HepG2 (cell line): ENCODE results near the gene ATP9A. TPM values are rescaled to one million over a fixed set of nuclear protein-coding genes. Genes with fewer than 3 reads are reported as not detected.

Experiments
- CHCHD3 ChIP-seq: sonication (generic); formaldehyde crosslinking; IDR thresholded peaks from 2 replicates; pipeline ENCODE4 v1.8.0; 2022; ENCODE audit warnings: mild to moderate bottlenecking, missing genetic modification reagents, moderate library complexity
- ELF3 ChIP-seq: IDR thresholded peaks from 2 replicates; pipeline ENCODE4 v1.6.1; 2016; ENCODE audit warnings: missing genetic modification reagents, missing compliant biosample characterization
- JARID2 ChIP-seq: sonication (generic); formaldehyde crosslinking; IDR thresholded peaks from 2 replicates; pipeline ENCODE4 v1.8.1; 2023; ENCODE audit warnings: missing genetic modification reagents, inconsistent platforms; ENCODE audit not compliant: insufficient replicate concordance
- KLF13 ChIP-seq: sonication (generic); formaldehyde crosslinking; IDR thresholded peaks from 2 replicates; pipeline ENCODE4 v1.4.0; 2020; ENCODE audit warnings: mild to moderate bottlenecking, missing genetic modification reagents
- MEIS2 ChIP-seq: sonication (generic); formaldehyde crosslinking; IDR thresholded peaks from 2 replicates; pipeline ENCODE4 v1.9.0; 2021; ENCODE audit warnings: mild to moderate bottlenecking, missing genetic modification reagents
- MTA1 ChIP-seq: sonication (generic); formaldehyde crosslinking; IDR thresholded peaks from 2 replicates; pipeline ENCODE4 v1.4.0; 2020; ENCODE audit warnings: missing genetic modification reagents, mild to moderate bottlenecking, borderline replicate concordance
- NCOR1 ChIP-seq: fragments of 200-600 bp; sonication (generic); IDR thresholded peaks from 2 replicates; pipeline ENCODE4 v1.7.0; 2017; ENCODE audit warnings: antibody characterized with exemption, low read length, borderline replicate concordance
- POGZ ChIP-seq: sonication (generic); formaldehyde crosslinking; IDR thresholded peaks from 2 replicates; pipeline ENCODE4 v1.4.0; 2020; ENCODE audit warnings: mild to moderate bottlenecking, missing genetic modification reagents
- RFX3 ChIP-seq: IDR thresholded peaks from 2 replicates; pipeline ENCODE4 v1.6.1; 2016; ENCODE audit warnings: missing biosample characterization, missing genetic modification reagents
- WIZ ChIP-seq: sonication (generic); formaldehyde crosslinking; IDR thresholded peaks from 2 replicates; pipeline ENCODE4 v1.5.1; 2020; ENCODE audit warnings: mild to moderate bottlenecking, missing genetic modification reagents
- ZBTB20 ChIP-seq: sonication (generic); formaldehyde crosslinking; IDR thresholded peaks from 2 replicates; pipeline ENCODE4 v1.8.1; 2023; ENCODE audit warnings: missing genetic modification reagents, low read depth, mild to moderate bottlenecking, borderline replicate concordance
- ZNF292 ChIP-seq: sonication (generic); formaldehyde crosslinking; IDR thresholded peaks from 2 replicates; pipeline ENCODE4 v1.8.1; 2022; ENCODE audit warnings: mild to moderate bottlenecking, low read depth, missing genetic modification reagents, borderline replicate concordance
- ZNF7 ChIP-seq: IDR thresholded peaks from 2 replicates; pipeline ENCODE4 v1.6.1; 2016; ENCODE audit warnings: missing biosample characterization, missing genetic modification reagents
- ZNF792 ChIP-seq: IDR thresholded peaks from 2 replicates; pipeline ENCODE4 v1.6.1; 2016
- polyA plus RNA-seq, 8 experiments: library from polyadenylated mRNA; depleted of rRNA in 3 of 8; stranded (reverse) in 7 of 8; unstranded in 1 of 8; fragments of >200 nt; fragmentation: Illumina TruSeq in 4 of 8; extraction: Trizol in 4 of 8; gene quantifications; 2 replicates each; pipeline versions ENCODE4 v1.2.1 to v1.2.3, GENCODE V29; 2011 to 2016; ENCODE audit warnings: low read depth in 4 of 8, missing spikeins in 1 of 8, mixed read lengths in 1 of 8; ENCODE audit not compliant: insufficient read depth in 1 of 8
- total RNA-seq, 5 experiments: library from RNA; depleted of rRNA; stranded (reverse); fragments of >200 nt; fragmentation: Illumina TruSeq; extraction: Trizol; gene quantifications; 2 replicates each; pipeline ENCODE4 v1.2.3, GENCODE V29; 2016; ENCODE audit warnings: low read depth in 1 of 5
- TF ChIP-seq, protein P1 (sequence below): sonication (generic); formaldehyde crosslinking; IDR thresholded peaks from 2 replicates; pipeline ENCODE4 v1.4.0; 2020; ENCODE audit warnings: missing genetic modification reagents
- TF ChIP-seq, protein P2 (sequence below): conservative IDR thresholded peaks from 2 replicates; pipeline ENCODE4 v1.6.1; 2018; ENCODE audit warnings: missing genetic modification reagents
- TF ChIP-seq, protein P3 (sequence below): sonication (generic); formaldehyde crosslinking; conservative IDR thresholded peaks from 2 replicates; pipeline ENCODE4 v1.4.0; 2020; ENCODE audit warnings: missing genetic modification reagents
- TF ChIP-seq, protein P4 (sequence below), 2 experiments: sonication (generic) in 1 of 2; formaldehyde crosslinking in 1 of 2; IDR thresholded peaks; 2 replicates each; pipeline versions ENCODE4 v1.4.0 to v1.6.1; 2016 to 2020; ENCODE audit warnings: borderline replicate concordance in 1 of 2, low read depth in 1 of 2, mild to moderate bottlenecking in 1 of 2, missing genetic modification reagents in 1 of 2

ATP9A gene
- total and polyA plus RNA-seq, 2 of the 13 experiments (the other 11 are each of a cell fraction or from before 2014, with no cell fraction given) = 11.8 to 18.5 TPM

DNA sequence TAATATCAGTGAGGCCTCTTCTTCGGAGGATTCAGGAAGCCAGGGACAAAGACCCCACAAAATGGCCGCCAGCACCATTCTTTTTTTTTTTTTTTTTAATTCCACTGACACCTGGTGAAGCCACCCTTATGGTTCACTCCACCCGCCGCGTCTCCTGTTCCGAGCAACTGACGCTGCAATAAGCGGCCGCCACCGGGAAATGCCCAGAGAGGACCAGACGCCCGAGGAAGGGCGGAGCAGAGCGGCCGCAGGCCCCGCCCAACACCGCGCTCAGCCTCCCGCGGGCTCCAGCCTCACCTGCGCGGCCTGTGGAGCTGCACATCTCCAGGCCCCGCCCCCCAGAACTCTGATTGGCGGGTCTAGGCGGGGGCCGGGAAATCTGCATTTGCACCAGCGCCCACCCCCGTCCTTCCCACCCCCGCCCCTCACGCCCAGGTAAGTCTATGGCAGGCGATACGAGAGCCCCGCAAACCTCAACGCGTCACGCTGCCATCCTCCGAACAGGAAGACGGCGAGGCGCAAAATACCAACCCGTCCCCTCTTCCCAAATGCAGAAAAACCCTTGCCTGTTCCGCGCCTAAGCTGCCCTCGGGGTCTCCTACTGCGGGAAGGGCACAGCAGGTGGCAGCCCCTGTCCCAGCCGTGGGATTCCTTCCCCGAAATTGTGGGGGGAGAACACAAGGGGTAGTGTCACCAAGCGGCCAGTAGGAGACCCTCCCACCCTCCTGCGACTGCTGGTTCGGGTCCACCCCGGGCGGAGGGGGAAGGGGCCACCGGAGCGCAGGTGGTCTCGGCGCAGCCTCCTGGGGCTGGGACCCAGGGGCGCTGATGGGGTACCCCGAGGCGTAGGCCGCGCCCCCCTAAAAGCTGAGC, 960 bp downstream of the ATP9A start (continued):
- no peak for TF ChIP-seq CHCHD3 (CRISPR knock-in tag)
- no peak for TF ChIP-seq NCOR1
- TF ChIP-seq, protein P1, sequence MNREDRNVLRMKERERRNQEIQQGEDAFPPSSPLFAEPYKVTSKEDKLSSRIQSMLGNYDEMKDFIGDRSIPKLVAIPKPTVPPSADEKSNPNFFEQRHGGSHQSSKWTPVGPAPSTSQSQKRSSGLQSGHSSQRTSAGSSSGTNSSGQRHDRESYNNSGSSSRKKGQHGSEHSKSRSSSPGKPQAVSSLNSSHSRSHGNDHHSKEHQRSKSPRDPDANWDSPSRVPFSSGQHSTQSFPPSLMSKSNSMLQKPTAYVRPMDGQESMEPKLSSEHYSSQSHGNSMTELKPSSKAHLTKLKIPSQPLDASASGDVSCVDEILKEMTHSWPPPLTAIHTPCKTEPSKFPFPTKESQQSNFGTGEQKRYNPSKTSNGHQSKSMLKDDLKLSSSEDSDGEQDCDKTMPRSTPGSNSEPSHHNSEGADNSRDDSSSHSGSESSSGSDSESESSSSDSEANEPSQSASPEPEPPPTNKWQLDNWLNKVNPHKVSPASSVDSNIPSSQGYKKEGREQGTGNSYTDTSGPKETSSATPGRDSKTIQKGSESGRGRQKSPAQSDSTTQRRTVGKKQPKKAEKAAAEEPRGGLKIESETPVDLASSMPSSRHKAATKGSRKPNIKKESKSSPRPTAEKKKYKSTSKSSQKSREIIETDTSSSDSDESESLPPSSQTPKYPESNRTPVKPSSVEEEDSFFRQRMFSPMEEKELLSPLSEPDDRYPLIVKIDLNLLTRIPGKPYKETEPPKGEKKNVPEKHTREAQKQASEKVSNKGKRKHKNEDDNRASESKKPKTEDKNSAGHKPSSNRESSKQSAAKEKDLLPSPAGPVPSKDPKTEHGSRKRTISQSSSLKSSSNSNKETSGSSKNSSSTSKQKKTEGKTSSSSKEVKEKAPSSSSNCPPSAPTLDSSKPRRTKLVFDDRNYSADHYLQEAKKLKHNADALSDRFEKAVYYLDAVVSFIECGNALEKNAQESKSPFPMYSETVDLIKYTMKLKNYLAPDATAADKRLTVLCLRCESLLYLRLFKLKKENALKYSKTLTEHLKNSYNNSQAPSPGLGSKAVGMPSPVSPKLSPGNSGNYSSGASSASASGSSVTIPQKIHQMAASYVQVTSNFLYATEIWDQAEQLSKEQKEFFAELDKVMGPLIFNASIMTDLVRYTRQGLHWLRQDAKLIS = no peak
- no peak for TF ChIP-seq JARID2 (CRISPR knock-in tag)
- TF ChIP-seq ZNF292 = peak; percentile 33; the same call in 1 of the 2 replicates
- no peak for TF ChIP-seq WIZ
- no peak for TF ChIP-seq MEIS2 (CRISPR knock-in tag)
- TF ChIP-seq ZNF7 (CRISPR knock-in tag) = no peak
- TF ChIP-seq ZBTB20 (CRISPR knock-in tag) = 0 out of 2 replicates have a peak, but pooled peaks have one; percentile 21
- TF ChIP-seq, protein P2, sequence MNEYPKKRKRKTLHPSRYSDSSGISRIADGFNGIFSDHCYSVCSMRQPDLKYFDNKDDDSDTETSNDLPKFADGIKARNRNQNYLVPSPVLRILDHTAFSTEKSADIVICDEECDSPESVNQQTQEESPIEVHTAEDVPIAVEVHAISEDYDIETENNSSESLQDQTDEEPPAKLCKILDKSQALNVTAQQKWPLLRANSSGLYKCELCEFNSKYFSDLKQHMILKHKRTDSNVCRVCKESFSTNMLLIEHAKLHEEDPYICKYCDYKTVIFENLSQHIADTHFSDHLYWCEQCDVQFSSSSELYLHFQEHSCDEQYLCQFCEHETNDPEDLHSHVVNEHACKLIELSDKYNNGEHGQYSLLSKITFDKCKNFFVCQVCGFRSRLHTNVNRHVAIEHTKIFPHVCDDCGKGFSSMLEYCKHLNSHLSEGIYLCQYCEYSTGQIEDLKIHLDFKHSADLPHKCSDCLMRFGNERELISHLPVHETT (CRISPR knock-in tag) = no peak; the same call in 1 of the 2 replicates
- TF ChIP-seq POGZ (CRISPR knock-in tag) = peak; percentile 61
- TF ChIP-seq ELF3 (CRISPR knock-in tag) = peak; percentile 81
- no peak for TF ChIP-seq RFX3
- TF ChIP-seq, protein P3, sequence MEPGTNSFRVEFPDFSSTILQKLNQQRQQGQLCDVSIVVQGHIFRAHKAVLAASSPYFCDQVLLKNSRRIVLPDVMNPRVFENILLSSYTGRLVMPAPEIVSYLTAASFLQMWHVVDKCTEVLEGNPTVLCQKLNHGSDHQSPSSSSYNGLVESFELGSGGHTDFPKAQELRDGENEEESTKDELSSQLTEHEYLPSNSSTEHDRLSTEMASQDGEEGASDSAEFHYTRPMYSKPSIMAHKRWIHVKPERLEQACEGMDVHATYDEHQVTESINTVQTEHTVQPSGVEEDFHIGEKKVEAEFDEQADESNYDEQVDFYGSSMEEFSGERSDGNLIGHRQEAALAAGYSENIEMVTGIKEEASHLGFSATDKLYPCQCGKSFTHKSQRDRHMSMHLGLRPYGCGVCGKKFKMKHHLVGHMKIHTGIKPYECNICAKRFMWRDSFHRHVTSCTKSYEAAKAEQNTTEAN (CRISPR knock-in tag) = 0 out of 2 replicates have a peak, but pooled peaks have one; percentile 53
- TF ChIP-seq MTA1 (CRISPR knock-in tag) = no peak
- peak; percentile 40; the same call in 1 of the 2 replicates for TF ChIP-seq ZNF792
- TF ChIP-seq KLF13 = no peak; the same call in 1 of the 2 replicates
- TF ChIP-seq, protein P4, sequence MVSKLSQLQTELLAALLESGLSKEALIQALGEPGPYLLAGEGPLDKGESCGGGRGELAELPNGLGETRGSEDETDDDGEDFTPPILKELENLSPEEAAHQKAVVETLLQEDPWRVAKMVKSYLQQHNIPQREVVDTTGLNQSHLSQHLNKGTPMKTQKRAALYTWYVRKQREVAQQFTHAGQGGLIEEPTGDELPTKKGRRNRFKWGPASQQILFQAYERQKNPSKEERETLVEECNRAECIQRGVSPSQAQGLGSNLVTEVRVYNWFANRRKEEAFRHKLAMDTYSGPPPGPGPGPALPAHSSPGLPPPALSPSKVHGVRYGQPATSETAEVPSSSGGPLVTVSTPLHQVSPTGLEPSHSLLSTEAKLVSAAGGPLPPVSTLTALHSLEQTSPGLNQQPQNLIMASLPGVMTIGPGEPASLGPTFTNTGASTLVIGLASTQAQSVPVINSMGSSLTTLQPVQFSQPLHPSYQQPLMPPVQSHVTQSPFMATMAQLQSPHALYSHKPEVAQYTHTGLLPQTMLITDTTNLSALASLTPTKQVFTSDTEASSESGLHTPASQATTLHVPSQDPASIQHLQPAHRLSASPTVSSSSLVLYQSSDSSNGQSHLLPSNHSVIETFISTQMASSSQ (IDR thresholded peaks at IDR 0.05; ENCODE audit: low read depth) = no peak
- TF ChIP-seq, protein P4 (CRISPR knock-in tag; IDR thresholded peaks at IDR 0.05; ENCODE audit: borderline replicate concordance) = no peak
